ENCODE measurements around the gene C1QC.

C1QC gene

GRCh38 chr1:22641247-22641646 is 2.2 kb upstream of the C1QC start:
- no peak overlapping the region for H3K4me2 ChIP-seq
- no peak overlapping the region for H2AFZ ChIP-seq (ENCODE audit: low read depth)
- H3K79me2 ChIP-seq (ENCODE audit: insufficient read depth, low read depth): no peaks in the 10 kb centered on the region
- no peak overlapping the region for H3K4me3 ChIP-seq (IDR thresholded peaks at IDR 0.05; ENCODE audit: insufficient read depth, low read depth, low read length)
- no peaks in the 10 kb centered on the region for H3K36me3 ChIP-seq (ENCODE audit: insufficient read depth)
- H4K20me1 ChIP-seq (ENCODE audit: insufficient read depth): no peaks in the 10 kb centered on the region
- no peak overlapping the region for H3K27ac ChIP-seq
- TF ChIP-seq CTCF (conservative IDR thresholded peaks at IDR 0.05; ENCODE audit: low read depth, low read length): no peak
- H3K9ac ChIP-seq: no peak overlapping the region
- H3K27me3 ChIP-seq (ENCODE audit: insufficient read depth, low read depth): peaks cover 38% of the 10 kb centered on the region
- no peaks in the 10 kb centered on the region for H3K4me1 ChIP-seq (ENCODE audit: low read depth, poor library complexity, severe bottlenecking)

GRCh38 chr1:22641906-22642636 is 1.4 kb upstream of the C1QC start:
- Histone ChIP-seq H3K79me2 (ENCODE audit: insufficient read depth, low read depth) (no peaks in the 10 kb centered on the region), H3K27ac (no peak overlapping the region), H2AFZ (ENCODE audit: low read depth) (no peak overlapping the region), H3K27me3 (ENCODE audit: insufficient read depth, low read depth) (peaks cover 38% of the 10 kb centered on the region), H3K4me1 (ENCODE audit: low read depth, poor library complexity, severe bottlenecking) (no peaks in the 10 kb centered on the region), H3K9ac (no peak overlapping the region), H3K36me3 (ENCODE audit: insufficient read depth) (no peaks in the 10 kb centered on the region), H3K4me2 (no peak overlapping the region), H3K4me3 (IDR thresholded peaks at IDR 0.05; ENCODE audit: insufficient read depth, low read depth, low read length) (no peak overlapping the region), H4K20me1 (ENCODE audit: insufficient read depth) (no peaks in the 10 kb centered on the region)
- peak; percentile 78 for TF ChIP-seq CTCF (conservative IDR thresholded peaks at IDR 0.05; ENCODE audit: low read depth, low read length)

GRCh38 chr1:22643928-22644327 is 495 bp downstream of the C1QC start:
- Histone ChIP-seq H3K36me3 (ENCODE audit: insufficient read depth) (no peaks in the 10 kb centered on the region), H3K4me3 (IDR thresholded peaks at IDR 0.05; ENCODE audit: insufficient read depth, low read depth, low read length) (no peak overlapping the region), H3K27me3 (ENCODE audit: insufficient read depth, low read depth) (peaks cover 47% of the 10 kb centered on the region), H3K27ac (no peak overlapping the region), H3K4me1 (ENCODE audit: low read depth, poor library complexity, severe bottlenecking) (no peaks in the 10 kb centered on the region), H4K20me1 (ENCODE audit: insufficient read depth) (no peaks in the 10 kb centered on the region), H3K9ac (no peak overlapping the region), H3K4me2 (no peak overlapping the region), H2AFZ (ENCODE audit: low read depth) (no peak overlapping the region), H3K79me2 (ENCODE audit: insufficient read depth, low read depth) (no peaks in the 10 kb centered on the region)
- TF ChIP-seq CTCF (conservative IDR thresholded peaks at IDR 0.05; ENCODE audit: low read depth, low read length): no peak

GRCh38 chr1:22645931-22646330 is 2.5 kb downstream of the C1QC start:
- no peaks in the 10 kb centered on the region for H3K79me2 ChIP-seq (ENCODE audit: insufficient read depth, low read depth)
- H3K36me3 ChIP-seq (ENCODE audit: insufficient read depth): no peaks in the 10 kb centered on the region
- no peak overlapping the region for H3K9ac ChIP-seq
- no peak overlapping the region for H3K4me3 ChIP-seq (IDR thresholded peaks at IDR 0.05; ENCODE audit: insufficient read depth, low read depth, low read length)
- no peaks in the 10 kb centered on the region for H3K4me1 ChIP-seq (ENCODE audit: low read depth, poor library complexity, severe bottlenecking)
- H3K4me2 ChIP-seq: no peak overlapping the region
- H4K20me1 ChIP-seq (ENCODE audit: insufficient read depth): no peaks in the 10 kb centered on the region
- no peak overlapping the region for H3K27ac ChIP-seq
- no peak overlapping the region for H2AFZ ChIP-seq (ENCODE audit: low read depth)
- TF ChIP-seq CTCF (conservative IDR thresholded peaks at IDR 0.05; ENCODE audit: low read depth, low read length): no peak
- peaks cover 54% of the 10 kb centered on the region for H3K27me3 ChIP-seq (ENCODE audit: insufficient read depth, low read depth)

Data from KMS-11 (cell line).